ENCODE data around the gene CMAS.

CMAS gene

DNA sequence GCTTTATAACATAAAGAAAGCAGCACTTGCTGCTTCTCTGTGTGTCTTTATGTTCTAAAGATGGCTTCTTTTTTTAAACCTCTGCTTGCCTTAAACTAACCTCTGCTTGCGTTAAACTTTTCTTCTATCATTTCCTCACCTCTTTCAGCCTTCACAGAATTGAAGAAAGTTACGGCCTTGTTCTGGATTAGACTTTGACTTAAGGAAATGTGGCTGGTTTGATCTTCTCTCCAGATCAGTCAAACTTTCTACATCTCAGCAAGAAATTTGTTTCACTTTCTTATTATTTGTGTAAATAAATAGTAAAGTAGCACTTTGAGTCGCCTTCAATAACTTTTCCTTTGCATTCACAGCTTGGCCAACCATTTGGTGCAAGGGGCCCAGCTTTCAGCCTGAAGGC lies 64.2 kb downstream of the CMAS start:
- H3K27me3 Mint-ChIP-seq, result no peaks in the 10 kb centered on the region
- H3K4me3 Mint-ChIP-seq, result no peak overlapping the region
- peak overlapping the region; percentile 70 for H3K27ac Mint-ChIP-seq
- H3K4me1 Mint-ChIP-seq (ENCODE audit: low read depth), result peaks cover 17% of the 10 kb centered on the region
- DNase-seq, result no peak
- H3K36me3 Mint-ChIP-seq (ENCODE audit: low read depth), result no peaks in the 10 kb centered on the region
- H3K9me3 Mint-ChIP-seq, result peaks cover 3% of the 10 kb centered on the region
